Retina (tissue), 1 donor: ENCODE measurements around the gene ESYT2.

Experiments
- DNase-seq: peaks from one replicate; pipeline ENCODE4 v3.0.0-alpha.2; 2016

Gene ESYT2

GRCh38 chr7:158765020-158765419 is 64.3 kb downstream of the ESYT2 start:
- no peak for DNase-seq

- no peak for DNase-seq
Measured at GRCh38 chr7:158763454-158764033, 65.8 kb downstream of the ESYT2 start.

- DNase-seq = no peak
Measured at GRCh38 chr7:158761945-158762344, 67.4 kb downstream of the ESYT2 start.

- DNase-seq = no peak
Measured at GRCh38 chr7:158760936-158761335, 68.4 kb downstream of the ESYT2 start.

GRCh38 chr7:158760445-158760764 is 68.9 kb downstream of the ESYT2 start:
- DNase-seq = no peak

GRCh38 chr7:158759749-158760444 is 69.4 kb downstream of the ESYT2 start:
- no peak for DNase-seq

- no peak for DNase-seq
Measured at GRCh38 chr7:158759245-158759614, 70.1 kb downstream of the ESYT2 start.

GRCh38 chr7:158758586-158759244 is 70.6 kb downstream of the ESYT2 start:
- no peak for DNase-seq

GRCh38 chr7:158757404-158757989 is 71.8 kb downstream of the ESYT2 start:
- DNase-seq = no peak

GRCh38 chr7:158754746-158755444 is 74.4 kb downstream of the ESYT2 start:
- no peak for DNase-seq

- no peak for DNase-seq
Measured at GRCh38 chr7:158753900-158754299, 75.4 kb downstream of the ESYT2 start.

- DNase-seq = no peak
Measured at GRCh38 chr7:158751751-158752150, 77.6 kb downstream of the ESYT2 start.

- no peak for DNase-seq
Measured at GRCh38 chr7:158751199-158751598, 78.1 kb downstream of the ESYT2 start.

- DNase-seq = no peak
Measured at GRCh38 chr7:158750702-158751101, 78.6 kb downstream of the ESYT2 start.

GRCh38 chr7:158749396-158749795 is 79.9 kb downstream of the ESYT2 start:
- DNase-seq = no peak

- DNase-seq = no peak
Measured at GRCh38 chr7:158748335-158748734, 81.0 kb downstream of the ESYT2 start.

GRCh38 chr7:158747408-158747807 is 81.9 kb downstream of the ESYT2 start:
- DNase-seq = no peak

- DNase-seq = no peak
Measured at GRCh38 chr7:158746957-158747356, 82.4 kb downstream of the ESYT2 start.

GRCh38 chr7:158745057-158745715 is 84.1 kb downstream of the ESYT2 start:
- no peak for DNase-seq

- DNase-seq = no peak
Measured at GRCh38 chr7:158744070-158744469, 85.2 kb downstream of the ESYT2 start.

GRCh38 chr7:158743219-158743618 is 86.1 kb downstream of the ESYT2 start:
- no peak for DNase-seq

GRCh38 chr7:158742065-158742821 is 87.1 kb downstream of the ESYT2 start:
- no peak for DNase-seq
